GM10248 (cell line): ENCODE results near the gene TBL2.
A peak's percentile ranks its signal among the peaks of the same experiment; 100 is the strongest.
"Not testable (repeated sequence)": the region's sequence is repeated elsewhere in the genome, so short reads cannot be mapped to it uniquely, and the experiment has no call there.

ENCODE experiments used
- CTCF ChIA-PET: fragments of 300-600 bp; sonication (Branson Sonifier 250); formaldehyde crosslinking; extraction: SDS; loops from one replicate; lab custom pipeline; 2021; ENCODE audit warnings: antibody characterized with exemption; lab: Yijun Ruan, JAX
- POLR2A ChIA-PET: fragments of 350-650 bp; sonication (Branson Sonifier 250); formaldehyde crosslinking; extraction: SDS; loops from one replicate; lab custom pipeline; 2020; ENCODE audit warnings: antibody characterized with exemption; lab: Yijun Ruan, JAX
- DNase-seq: peaks from one replicate; pipeline ENCODE4 v3.0.0; 2012; ENCODE audit errors: extremely low spot score
- TF ChIP-seq, protein P1 (sequence below): IDR thresholded peaks from 2 replicates; pipeline ENCODE4 v1.5.1; 2012; ENCODE audit warnings: mild to moderate bottlenecking, low read depth; ENCODE audit errors: extremely low read depth, missing control alignments, control extremely low read depth

TBL2 gene

DNA sequence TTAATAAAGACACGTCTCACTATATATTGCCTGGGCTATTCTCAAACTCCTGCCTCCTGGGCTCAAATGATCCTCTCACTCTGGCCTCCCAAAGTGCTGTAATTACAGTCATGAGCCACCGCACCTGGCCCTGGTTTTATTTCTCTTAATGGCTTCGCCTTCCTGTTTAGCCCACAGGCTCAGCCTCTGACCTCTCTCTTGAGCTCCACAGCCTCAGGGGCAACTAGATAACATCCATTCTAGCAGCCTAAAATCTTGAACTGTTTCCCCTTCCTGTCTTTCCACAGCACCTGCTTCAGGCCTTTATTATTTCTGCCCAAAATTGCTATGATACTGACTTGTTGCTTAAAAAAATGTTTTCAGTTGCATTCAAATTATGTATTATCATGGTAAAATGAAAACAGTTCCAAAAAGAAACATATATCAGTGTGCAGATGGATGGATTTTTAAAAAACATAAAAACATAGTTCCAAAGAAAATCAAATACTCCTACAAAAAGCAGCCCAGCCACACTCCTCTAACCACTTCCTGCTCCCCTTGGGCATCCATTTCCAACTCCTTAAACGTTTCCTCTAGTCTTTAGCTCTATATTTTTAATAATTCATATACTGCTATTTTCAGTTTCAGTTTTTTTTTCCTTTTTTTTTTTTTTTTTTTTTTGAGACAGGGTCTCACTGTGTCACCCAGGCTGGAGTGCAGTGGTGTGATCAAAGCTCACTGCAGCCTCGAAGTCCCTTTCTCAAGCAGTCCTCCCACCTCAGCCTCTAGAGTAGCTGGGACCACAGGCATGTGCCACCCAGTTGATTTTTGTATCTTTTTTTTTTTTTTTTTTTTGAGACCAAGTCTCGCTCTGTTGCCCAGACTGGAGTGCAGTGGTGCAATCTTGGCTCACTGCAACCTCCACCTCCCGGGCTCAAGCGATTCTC, 51.2 kb downstream of the TBL2 start:
- no peak for DNase-seq
- ChIA-PET CTCF (interaction anchor here (1.0 to 1.4 kb wide), 2 partner anchors 11 to 40 kb away, joined by 3 read pairs; no protein-coding TSS in a partner anchor), POLR2A (interaction anchor here (0.6 kb wide), 3 partner anchors 11 to 47 kb away, joined by 3 to 9 read pairs (median 6); no protein-coding TSS in a partner anchor)
- TF ChIP-seq, protein P1, sequence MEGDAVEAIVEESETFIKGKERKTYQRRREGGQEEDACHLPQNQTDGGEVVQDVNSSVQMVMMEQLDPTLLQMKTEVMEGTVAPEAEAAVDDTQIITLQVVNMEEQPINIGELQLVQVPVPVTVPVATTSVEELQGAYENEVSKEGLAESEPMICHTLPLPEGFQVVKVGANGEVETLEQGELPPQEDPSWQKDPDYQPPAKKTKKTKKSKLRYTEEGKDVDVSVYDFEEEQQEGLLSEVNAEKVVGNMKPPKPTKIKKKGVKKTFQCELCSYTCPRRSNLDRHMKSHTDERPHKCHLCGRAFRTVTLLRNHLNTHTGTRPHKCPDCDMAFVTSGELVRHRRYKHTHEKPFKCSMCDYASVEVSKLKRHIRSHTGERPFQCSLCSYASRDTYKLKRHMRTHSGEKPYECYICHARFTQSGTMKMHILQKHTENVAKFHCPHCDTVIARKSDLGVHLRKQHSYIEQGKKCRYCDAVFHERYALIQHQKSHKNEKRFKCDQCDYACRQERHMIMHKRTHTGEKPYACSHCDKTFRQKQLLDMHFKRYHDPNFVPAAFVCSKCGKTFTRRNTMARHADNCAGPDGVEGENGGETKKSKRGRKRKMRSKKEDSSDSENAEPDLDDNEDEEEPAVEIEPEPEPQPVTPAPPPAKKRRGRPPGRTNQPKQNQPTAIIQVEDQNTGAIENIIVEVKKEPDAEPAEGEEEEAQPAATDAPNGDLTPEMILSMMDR: no peak

DNA sequence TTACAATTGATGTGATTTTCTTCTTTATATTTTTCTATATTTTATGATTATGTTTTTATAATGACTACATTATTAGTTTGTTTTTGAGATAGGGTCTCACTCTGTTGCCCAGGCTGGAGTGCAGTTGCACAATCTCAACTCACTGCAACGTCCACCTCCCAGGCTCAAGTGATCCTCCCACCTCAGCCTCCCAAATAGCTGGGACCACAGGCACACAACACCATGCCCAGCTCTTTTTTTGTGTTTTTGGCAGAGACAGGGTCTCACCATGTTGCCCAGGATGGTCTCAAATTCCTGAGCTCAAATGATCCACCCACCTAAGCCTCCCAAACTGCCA, 52.3 kb downstream of the TBL2 start:
- ChIA-PET POLR2A (interaction anchor here (0.6 kb wide), 1 partner anchor 29 kb away, joined by 5 read pairs; no protein-coding TSS in a partner anchor), CTCF (interaction anchor here (1.4 kb wide), 1 partner anchor 73 kb away, joined by 4 read pairs; no protein-coding TSS in a partner anchor)
- not testable (repeated sequence) for DNase-seq

DNA sequence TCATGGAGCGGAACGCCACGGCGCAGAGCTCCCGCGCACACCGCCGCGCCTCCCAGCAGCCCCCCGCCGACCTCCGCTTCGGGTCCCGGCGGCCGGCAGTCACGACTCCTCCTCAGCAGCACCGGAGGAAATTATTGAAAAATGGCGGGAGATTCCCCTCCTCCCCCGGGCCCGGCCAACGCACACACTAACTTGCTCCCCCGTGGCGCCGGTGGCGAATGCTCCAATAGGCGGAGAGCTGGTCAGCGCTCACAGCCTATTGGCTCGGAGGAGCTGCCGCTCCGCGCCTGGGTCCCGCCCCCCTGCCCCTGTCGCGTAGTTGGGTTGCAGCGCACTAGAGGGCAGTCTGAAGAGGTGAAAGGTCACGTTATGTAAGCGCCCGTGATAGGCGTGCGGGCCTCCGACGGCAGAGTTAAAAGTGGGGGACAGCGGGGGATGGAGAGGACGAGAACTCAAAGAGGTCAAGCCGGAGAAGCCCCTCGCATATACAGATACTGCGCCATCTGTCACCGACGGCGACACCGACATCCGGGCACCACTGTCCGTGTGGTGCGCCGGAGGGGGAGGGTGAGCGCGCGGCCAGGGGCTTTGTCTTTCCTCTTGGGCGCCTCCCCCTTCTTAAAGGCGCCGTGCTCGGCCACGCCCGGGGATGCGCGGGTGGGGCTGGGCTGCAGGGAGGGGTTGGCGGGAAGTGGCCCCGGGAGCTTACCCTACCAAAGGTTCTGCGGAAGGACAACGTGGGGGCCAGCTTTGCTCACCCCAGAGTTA, 56.1 kb downstream of the TBL2 start, which contains the start of gene BAZ1B:
Gene BAZ1B, minus strand, starts transcription at position 189 of the 768 bp plus-strand sequence. CDS start 360 bp downstream, outside the sequence.
- peak; percentile 98 for DNase-seq
- TF ChIP-seq, protein P1: no peak
- ChIA-PET POLR2A (interaction anchor here (0.6 to 1.3 kb wide), 3 partner anchors 25 to 40 kb away, joined by 3 read pairs; no protein-coding TSS in a partner anchor), CTCF (interaction anchor here (0.7 to 1.5 kb wide), 5 partner anchors 9 to 37 kb away, joined by 3 to 6 read pairs (median 3); no protein-coding TSS in a partner anchor)

DNA sequence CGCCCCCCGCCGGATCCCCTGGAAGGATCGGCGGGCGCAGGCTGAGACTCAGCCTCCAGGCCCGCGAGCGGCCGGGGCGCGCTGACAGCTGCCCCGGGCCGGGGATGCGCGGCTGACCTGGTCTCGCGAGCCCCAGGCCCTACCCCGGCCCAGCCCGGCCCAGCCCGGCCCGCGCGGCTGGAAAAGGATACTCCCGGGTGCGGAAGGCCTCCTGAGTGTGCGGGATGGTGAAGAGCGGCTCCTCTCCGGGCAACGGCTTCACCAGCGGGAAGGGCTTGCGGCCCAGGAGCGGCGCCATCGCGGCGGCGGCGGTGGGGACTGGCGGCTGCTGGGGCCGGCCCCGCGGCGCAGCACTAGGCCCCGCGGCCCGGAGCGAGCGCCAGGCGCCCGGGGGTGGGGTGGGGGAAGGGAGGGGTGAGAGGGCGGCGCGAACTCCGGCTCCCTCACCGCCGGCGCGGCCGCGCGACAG, 56.7 kb downstream of the TBL2 start:
- CTCF ChIA-PET: interaction anchor here (0.7 to 3.9 kb wide), 6 partner anchors 9 to 70 kb away, joined by 3 to 15 read pairs (median 4); no protein-coding TSS in a partner anchor
- peak; percentile 78 for DNase-seq
- TF ChIP-seq, protein P1: no peak
- POLR2A ChIA-PET: interaction anchor here (0.6 to 1.3 kb wide), 2 partner anchors 24 to 40 kb away, joined by 3 read pairs; no protein-coding TSS in a partner anchor

DNA sequence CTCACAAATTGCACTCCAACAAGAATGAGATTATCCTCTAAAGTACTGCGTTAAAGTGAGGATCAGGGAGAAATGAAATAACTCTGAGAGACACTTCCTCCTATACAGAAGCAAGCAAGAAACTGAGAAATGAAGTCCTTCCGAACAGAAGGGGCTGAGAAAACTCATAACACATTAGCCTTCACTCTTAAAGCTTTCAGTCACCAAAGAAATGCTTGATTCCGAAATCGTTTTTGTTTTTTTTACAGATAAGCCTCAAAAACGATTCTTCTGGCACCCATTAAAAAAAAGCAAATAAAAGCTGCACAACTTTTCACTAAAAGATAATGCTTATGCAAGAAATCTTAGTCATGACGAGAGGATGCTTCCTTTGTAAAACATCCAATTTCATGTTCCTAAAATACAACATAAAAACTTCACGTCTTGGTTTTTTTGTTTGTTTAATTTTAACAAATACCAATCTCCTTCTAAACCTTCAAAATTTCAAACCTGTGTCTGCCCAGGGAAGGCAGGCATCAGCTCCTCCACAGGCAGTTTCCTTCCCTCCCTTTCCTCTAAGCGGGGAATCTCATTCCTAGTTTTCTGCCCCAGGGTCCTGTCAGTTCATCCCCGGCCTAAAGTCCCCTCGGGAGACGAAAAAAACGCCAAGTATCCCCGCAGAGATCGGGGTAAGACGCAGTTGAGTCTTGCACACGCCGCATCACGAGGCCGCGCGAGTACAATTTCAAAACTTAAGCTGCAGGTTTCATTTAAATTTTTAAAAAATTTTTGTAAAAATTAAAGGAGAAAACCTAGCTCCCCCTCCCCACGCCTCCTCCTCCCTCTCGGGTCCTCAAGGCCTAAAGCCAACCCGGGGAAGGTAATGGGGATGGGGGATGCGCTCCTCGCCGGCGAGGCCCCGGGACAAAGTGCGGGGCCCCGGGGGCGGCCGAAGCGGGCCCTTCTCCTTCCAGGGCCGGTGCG, 57.4 kb downstream of the TBL2 start:
- ChIA-PET CTCF (interaction anchor here (1.3 to 3.9 kb wide), 4 partner anchors 12 to 196 kb away, joined by 3 to 15 read pairs (median 3); no protein-coding TSS in a partner anchor), POLR2A (no interaction called here)
- TF ChIP-seq, protein P1: no peak
- DNase-seq: no peak
